RWPE2 (cell line): ENCODE data around the gene RASGRP2.

Source experiments
- ATAC-seq: fragments of 200-7000 bp; cut with Tn5 transposase; 3 replicates; pipeline ENCODE4 v1.9.1; 2021; ENCODE audit warnings: low read depth
- DNase-seq: peaks from one replicate; pipeline ENCODE4 v3.0.0-alpha.2; 2020; ENCODE audit warnings: low spot score
- H3K27ac ChIP-seq: fragments of 450-650 bp; 2 replicates; pipeline ENCODE4 v1.5.1; 2017; ENCODE audit warnings: mild to moderate bottlenecking; ENCODE audit not compliant: poor library complexity, severe bottlenecking
- H3K27me3 ChIP-seq: fragments of 250-450 bp; sonication (Bioruptor Pico); 2 replicates; pipeline ENCODE4 v1.5.1; 2021; ENCODE audit warnings: mild to moderate bottlenecking, moderate library complexity; ENCODE audit not compliant: insufficient read depth, poor library complexity, severe bottlenecking
- H3K36me3 ChIP-seq: fragments of 250-450 bp; sonication (Bioruptor Pico); 2 replicates; pipeline ENCODE4 v1.5.1; 2020; ENCODE audit warnings: low read depth, mild to moderate bottlenecking, moderate library complexity
- H3K4me1 ChIP-seq: fragments of 250-450 bp; sonication (Bioruptor Pico); 2 replicates; pipeline ENCODE4 v1.5.1; 2021; ENCODE audit warnings: mild to moderate bottlenecking, moderate library complexity; ENCODE audit not compliant: insufficient read depth, poor library complexity, severe bottlenecking
- H3K4me3 ChIP-seq: fragments of 250-450 bp; sonication (Bioruptor Pico); 2 replicates; pipeline ENCODE4 v1.5.1; 2021; ENCODE audit warnings: mild to moderate bottlenecking, moderate library complexity; ENCODE audit not compliant: severe bottlenecking
- H3K9me3 ChIP-seq: fragments of 250-450 bp; sonication (Bioruptor Pico); 2 replicates; pipeline ENCODE4 v1.5.1; 2021; ENCODE audit warnings: mild to moderate bottlenecking, moderate library complexity; ENCODE audit not compliant: severe bottlenecking
- CTCF ChIP-seq: fragments of 450-650 bp; IDR thresholded peaks from one replicate; pipeline ENCODE4 v1.5.1; 2017; ENCODE audit warnings: mild to moderate bottlenecking, moderate library complexity; ENCODE audit not compliant: poor library complexity, severe bottlenecking

RASGRP2 gene

GRCh38 chr11:64759722-64760719 lies 16.1 kb upstream of the RASGRP2 start, which contains the start of gene PYGM:
PYGM (minus strand) TSS chr11:64759974; CDS start chr11:64759898, 76 bp downstream.
- TF ChIP-seq CTCF = no peak
- Histone ChIP-seq H3K9me3 (no peaks in the 10 kb centered on the region), H3K4me3 (no peak within 1 kb of the TSS), H3K27ac (no peak within 1 kb of the TSS), H3K27me3 (no peaks in the 10 kb centered on the region), H3K36me3 (peaks cover 25% of the 10 kb centered on the region), H3K4me1 (peaks cover 17% of the 10 kb centered on the region)
- ATAC-seq (peak; percentile 5; the same call in 1 of the 3 replicates), DNase-seq (peak; percentile 56)

GRCh38 chr11:64759131-64759721 lies 15.3 kb upstream of the RASGRP2 start:
- no peak for ATAC-seq
- TF ChIP-seq CTCF = no peak
- H3K27me3 ChIP-seq = no peaks in the 10 kb centered on the region

GRCh38 chr11:64758330-64759079 lies 14.6 kb upstream of the RASGRP2 start:
- Histone ChIP-seq H3K4me3 (no peak overlapping the region), H3K36me3 (peaks cover 10% of the 10 kb centered on the region), H3K27me3 (no peaks in the 10 kb centered on the region), H3K9me3 (no peaks in the 10 kb centered on the region), H3K27ac (no peak overlapping the region), H3K4me1 (peaks cover 12% of the 10 kb centered on the region)
- DNase-seq = no peak
- no peak for ATAC-seq
- no peak for TF ChIP-seq CTCF

More at GRCh38 chr11:64759131-64759721, 15.3 kb upstream of the RASGRP2 start:
- H3K27ac ChIP-seq = no peak overlapping the region
- DNase-seq = peak; percentile 62
- H3K36me3 ChIP-seq = peaks cover 17% of the 10 kb centered on the region
- peaks cover 17% of the 10 kb centered on the region for H3K4me1 ChIP-seq
- H3K4me3 ChIP-seq = no peak overlapping the region
- no peaks in the 10 kb centered on the region for H3K9me3 ChIP-seq

GRCh38 chr11:64757549-64758329 lies 13.8 kb upstream of the RASGRP2 start:
- no peak overlapping the region for H3K4me3 ChIP-seq
- H3K36me3 ChIP-seq = peaks cover 2% of the 10 kb centered on the region; the same call in 1 of the 2 replicates
- TF ChIP-seq CTCF = no peak
- no peaks in the 10 kb centered on the region for H3K27me3 ChIP-seq
- H3K9me3 ChIP-seq = no peaks in the 10 kb centered on the region
- peaks cover 5% of the 10 kb centered on the region for H3K4me1 ChIP-seq
- DNase-seq (peak; percentile 53), ATAC-seq (no peak)
- H3K27ac ChIP-seq = no peak overlapping the region
